K562 (cell line): ENCODE measurements around the gene MYLIP. TPM values are rescaled to one million over a fixed set of nuclear protein-coding genes. Genes with fewer than 3 reads are reported as not detected.

ENCODE experiments used
- CBX1 ChIP-seq: sonication (generic); IDR thresholded peaks from 2 replicates; pipeline ENCODE4 v1.6.1; 2016; ENCODE audit warnings: antibody characterized with exemption, low read depth, mild to moderate bottlenecking
- ELF2 ChIP-seq: fragments of 250-450 bp; sonication (Bioruptor Pico); IDR thresholded peaks from 2 replicates; pipeline ENCODE4 v1.5.0; 2021; ENCODE audit warnings: mild to moderate bottlenecking
- HDAC1 ChIP-seq, 2 experiments: fragments of 450-650 bp; IDR thresholded peaks; 2 replicates each; pipeline ENCODE4 v1.6.1; 2016 to 2017; ENCODE audit warnings: inconsistent platforms in 1 of 2, mild to moderate bottlenecking in 1 of 2, moderate library complexity in 1 of 2
- NBN ChIP-seq: fragments of 450-650 bp; IDR thresholded peaks from 2 replicates; pipeline ENCODE4 v1.6.1; 2016; ENCODE audit warnings: low read depth, mild to moderate bottlenecking
- NCOA6 ChIP-seq: fragments of 450-650 bp; IDR thresholded peaks from 2 replicates; pipeline ENCODE4 v1.6.1; 2017; ENCODE audit warnings: mild to moderate bottlenecking
- TRIM24 ChIP-seq, 2 experiments: fragments of 450-650 bp; IDR thresholded peaks; 2 replicates each; pipeline ENCODE4 v1.6.1; 2016
- ZNF232 ChIP-seq: sonication (generic); formaldehyde crosslinking; IDR thresholded peaks from 2 replicates; pipeline ENCODE4 v1.8.0; 2022; ENCODE audit warnings: mild to moderate bottlenecking, missing genetic modification reagents
- ZNF347 ChIP-seq: fragments of 450-650 bp; formaldehyde crosslinking; IDR thresholded peaks from 2 replicates; pipeline ENCODE4 v1.4.0; 2020; ENCODE audit warnings: low read depth, mild to moderate bottlenecking, moderate library complexity
- ZNF699 ChIP-seq: fragments of 250-450 bp; sonication (Bioruptor Pico); IDR thresholded peaks from 2 replicates; pipeline ENCODE4 v1.8.0; 2021; ENCODE audit warnings: mild to moderate bottlenecking, moderate library complexity; ENCODE audit not compliant: insufficient replicate concordance
- polyA plus RNA-seq, 8 experiments: library from polyadenylated mRNA; depleted of rRNA in 4 of 8; stranded (reverse) in 5 of 8; unstranded in 3 of 8; fragments of >200 nt; fragmentation: Nextera tagmentation in 2 of 8; fragmentation: Illumina TruSeq in 1 of 8; extraction: Ambion mirVana in 2 of 8; extraction: Trizol in 1 of 8; gene quantifications; 2 replicates each; pipeline versions ENCODE4 v1.2.1 to v1.2.3, GENCODE V29; 2011 to 2014; ENCODE audit warnings: inconsistent platforms in 1 of 8, missing spikeins in 1 of 8
- total RNA-seq, 7 experiments: library from RNA; depleted of rRNA in 6 of 7; stranded (reverse); fragments of >200 nt in 6 of 7; fragmentation: Illumina TruSeq in 2 of 7; extraction: Trizol in 2 of 7; gene quantifications; 2 replicates each; pipeline versions ENCODE4 v1.2.1 to v1.2.3, GENCODE V29; 2011 to 2021; ENCODE audit warnings: low replicate concordance in 1 of 7
- TF ChIP-seq, protein P1 (sequence below): IDR thresholded peaks from 2 replicates; pipeline ENCODE4 v1.6.1; 2011; ENCODE audit not compliant: insufficient read length; ENCODE audit errors: extremely low read depth
- TF ChIP-seq, protein P2 (sequence below): sonication (generic); formaldehyde crosslinking; IDR thresholded peaks from 2 replicates; pipeline ENCODE4 v1.8.1; 2023; ENCODE audit warnings: mild to moderate bottlenecking, missing genetic modification reagents
- TF ChIP-seq, protein P3 (sequence below): fragments of 250-450 bp; sonication (Bioruptor Pico); IDR thresholded peaks from 2 replicates; pipeline ENCODE4 v1.5.1; 2021; ENCODE audit warnings: mild to moderate bottlenecking
- TF ChIP-seq, protein P4 (sequence below): sonication (generic); formaldehyde crosslinking; IDR thresholded peaks from 2 replicates; pipeline ENCODE4 v1.4.0; 2020; ENCODE audit warnings: mild to moderate bottlenecking, missing genetic modification reagents

The MYLIP gene
- total and polyA plus RNA-seq, 9 of the 15 experiments (the other 6 are each of a cell fraction or from before 2014, with no cell fraction given) = 10.8 to 43.5 (median 31.5) TPM

DNA sequence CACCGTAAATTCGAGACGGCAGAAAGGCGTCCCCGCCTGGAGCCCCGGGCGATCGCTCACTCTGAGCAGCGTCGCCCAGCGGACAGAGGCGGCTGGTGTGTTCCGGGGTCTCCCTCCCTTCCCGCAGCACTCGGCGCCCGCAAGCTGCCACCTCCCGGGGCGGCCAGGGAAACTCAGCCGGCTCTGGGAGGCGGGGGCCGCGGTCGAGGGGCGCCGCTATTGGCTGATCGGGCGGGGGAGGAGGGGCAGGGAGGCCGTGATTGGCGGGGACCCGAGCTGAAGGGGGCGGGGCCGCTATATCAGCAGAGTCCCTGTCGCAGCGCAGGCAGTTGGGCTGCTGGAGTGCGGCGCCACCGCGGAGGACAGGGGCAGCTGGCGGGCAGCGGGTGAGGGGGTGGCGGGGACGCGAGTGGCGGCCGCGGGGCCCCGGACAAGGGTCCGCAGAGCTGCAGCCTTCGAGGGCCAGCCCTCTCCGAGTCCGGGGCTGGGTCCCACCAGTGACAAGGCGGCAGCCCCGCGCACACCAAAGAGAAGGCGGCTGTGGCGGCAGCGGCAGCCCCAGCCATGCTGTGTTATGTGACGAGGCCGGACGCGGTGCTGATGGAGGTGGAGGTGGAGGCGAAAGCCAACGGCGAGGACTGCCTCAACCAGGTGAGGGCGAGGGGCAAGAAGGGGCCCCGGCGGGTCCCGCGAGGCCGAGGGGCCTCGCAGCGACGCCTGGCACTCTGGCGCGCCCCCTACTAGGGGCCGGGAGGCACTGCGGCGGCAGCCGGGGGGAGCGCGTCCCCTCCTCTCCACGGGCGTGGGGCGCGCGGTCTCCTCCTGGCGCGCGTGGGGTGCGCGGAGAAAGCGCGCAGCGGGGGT, at the start of gene MYLIP (continued):
- TF ChIP-seq NBN = no peak; the same call in 1 of the 2 replicates
- TF ChIP-seq ZNF699 (CRISPR knock-in tag) = no peak
- TF ChIP-seq ZNF232 (CRISPR knock-in tag) = peak; percentile 69; the same call in 1 of the 2 replicates
- TF ChIP-seq, protein P1, sequence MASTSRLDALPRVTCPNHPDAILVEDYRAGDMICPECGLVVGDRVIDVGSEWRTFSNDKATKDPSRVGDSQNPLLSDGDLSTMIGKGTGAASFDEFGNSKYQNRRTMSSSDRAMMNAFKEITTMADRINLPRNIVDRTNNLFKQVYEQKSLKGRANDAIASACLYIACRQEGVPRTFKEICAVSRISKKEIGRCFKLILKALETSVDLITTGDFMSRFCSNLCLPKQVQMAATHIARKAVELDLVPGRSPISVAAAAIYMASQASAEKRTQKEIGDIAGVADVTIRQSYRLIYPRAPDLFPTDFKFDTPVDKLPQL = no peak
- TF ChIP-seq, protein P2, sequence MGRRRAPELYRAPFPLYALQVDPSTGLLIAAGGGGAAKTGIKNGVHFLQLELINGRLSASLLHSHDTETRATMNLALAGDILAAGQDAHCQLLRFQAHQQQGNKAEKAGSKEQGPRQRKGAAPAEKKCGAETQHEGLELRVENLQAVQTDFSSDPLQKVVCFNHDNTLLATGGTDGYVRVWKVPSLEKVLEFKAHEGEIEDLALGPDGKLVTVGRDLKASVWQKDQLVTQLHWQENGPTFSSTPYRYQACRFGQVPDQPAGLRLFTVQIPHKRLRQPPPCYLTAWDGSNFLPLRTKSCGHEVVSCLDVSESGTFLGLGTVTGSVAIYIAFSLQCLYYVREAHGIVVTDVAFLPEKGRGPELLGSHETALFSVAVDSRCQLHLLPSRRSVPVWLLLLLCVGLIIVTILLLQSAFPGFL (CRISPR knock-in tag) = peak; percentile 81
- TF ChIP-seq ZNF347 (CRISPR knock-in tag) = 0 out of 2 replicates have a peak, but pooled peaks have one; percentile 47
- TF ChIP-seq NCOA6 = no peak
- peak; percentile 43 to 73; a peak in 3 of 4 replicates for TF ChIP-seq HDAC1 (IDR thresholded peaks at IDR 0.05)
- TF ChIP-seq ELF2 (CRISPR knock-in tag) = peak; percentile 42
- 0 out of 4 replicates have a peak, but pooled peaks of 1 of the 2 experiments have one; percentile 47 for TF ChIP-seq TRIM24 (IDR thresholded peaks at IDR 0.05)
- TF ChIP-seq CBX1 = peak; percentile 98
- TF ChIP-seq, protein P3, sequence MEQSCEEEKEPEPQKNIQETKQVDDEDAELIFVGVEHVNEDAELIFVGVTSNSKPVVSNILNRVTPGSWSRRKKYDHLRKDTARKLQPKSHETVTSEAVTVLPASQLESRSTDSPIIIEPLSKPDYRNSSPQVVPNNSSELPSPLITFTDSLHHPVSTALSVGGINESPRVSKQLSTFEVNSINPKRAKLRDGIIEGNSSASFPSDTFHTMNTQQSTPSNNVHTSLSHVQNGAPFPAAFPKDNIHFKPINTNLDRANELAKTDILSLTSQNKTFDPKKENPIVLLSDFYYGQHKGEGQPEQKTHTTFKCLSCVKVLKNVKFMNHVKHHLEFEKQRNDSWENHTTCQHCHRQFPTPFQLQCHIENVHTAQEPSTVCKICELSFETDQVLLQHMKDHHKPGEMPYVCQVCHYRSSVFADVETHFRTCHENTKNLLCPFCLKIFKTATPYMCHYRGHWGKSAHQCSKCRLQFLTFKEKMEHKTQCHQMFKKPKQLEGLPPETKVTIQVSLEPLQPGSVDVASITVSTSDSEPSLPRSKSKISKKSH (CRISPR knock-in tag) = 0 out of 2 replicates have a peak, but pooled peaks have one; percentile 27
- TF ChIP-seq, protein P4, sequence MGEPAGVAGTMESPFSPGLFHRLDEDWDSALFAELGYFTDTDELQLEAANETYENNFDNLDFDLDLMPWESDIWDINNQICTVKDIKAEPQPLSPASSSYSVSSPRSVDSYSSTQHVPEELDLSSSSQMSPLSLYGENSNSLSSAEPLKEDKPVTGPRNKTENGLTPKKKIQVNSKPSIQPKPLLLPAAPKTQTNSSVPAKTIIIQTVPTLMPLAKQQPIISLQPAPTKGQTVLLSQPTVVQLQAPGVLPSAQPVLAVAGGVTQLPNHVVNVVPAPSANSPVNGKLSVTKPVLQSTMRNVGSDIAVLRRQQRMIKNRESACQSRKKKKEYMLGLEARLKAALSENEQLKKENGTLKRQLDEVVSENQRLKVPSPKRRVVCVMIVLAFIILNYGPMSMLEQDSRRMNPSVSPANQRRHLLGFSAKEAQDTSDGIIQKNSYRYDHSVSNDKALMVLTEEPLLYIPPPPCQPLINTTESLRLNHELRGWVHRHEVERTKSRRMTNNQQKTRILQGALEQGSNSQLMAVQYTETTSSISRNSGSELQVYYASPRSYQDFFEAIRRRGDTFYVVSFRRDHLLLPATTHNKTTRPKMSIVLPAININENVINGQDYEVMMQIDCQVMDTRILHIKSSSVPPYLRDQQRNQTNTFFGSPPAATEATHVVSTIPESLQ = 0 out of 2 replicates have a peak, but pooled peaks have one; percentile 51
